ENCODE data around the gene CCN6.

DNA sequence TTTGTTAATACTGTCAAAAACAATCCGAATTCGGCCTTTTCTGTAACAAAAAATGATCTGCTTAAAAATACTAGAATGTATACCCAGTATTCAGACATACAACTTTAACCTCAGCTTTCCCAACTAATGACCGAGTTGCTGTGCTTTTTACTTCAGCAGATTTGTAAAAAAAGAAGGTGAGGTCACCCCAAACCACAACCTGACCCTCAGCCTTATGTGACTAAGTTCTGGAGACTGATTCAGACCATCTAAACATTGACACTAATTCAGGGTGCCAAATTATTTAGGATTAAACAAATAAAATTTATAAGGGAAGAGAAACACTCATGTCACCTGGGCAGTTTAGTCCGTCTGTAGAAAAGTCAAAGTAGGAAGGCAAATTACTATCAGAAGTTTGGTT, 7.7 kb downstream of the CCN6 start:
- TF ChIP-seq CREB1 (IDR thresholded peaks at IDR 0.05; ENCODE audit: low read depth) (no peak), YY1 (IDR thresholded peaks at IDR 0.05; ENCODE audit: low read depth) (no peak), ZBTB7A (IDR thresholded peaks at IDR 0.05; ENCODE audit: low read depth) (no peak), EP300 (IDR thresholded peaks at IDR 0.05; ENCODE audit: borderline replicate concordance) (no peak), RAD21 (IDR thresholded peaks at IDR 0.05; ENCODE audit: low read depth) (no peak)
- TF ChIP-seq, protein P1, sequence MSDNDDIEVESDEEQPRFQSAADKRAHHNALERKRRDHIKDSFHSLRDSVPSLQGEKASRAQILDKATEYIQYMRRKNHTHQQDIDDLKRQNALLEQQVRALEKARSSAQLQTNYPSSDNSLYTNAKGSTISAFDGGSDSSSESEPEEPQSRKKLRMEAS (IDR thresholded peaks at IDR 0.05), result no peak
- TF ChIP-seq, protein P2, sequence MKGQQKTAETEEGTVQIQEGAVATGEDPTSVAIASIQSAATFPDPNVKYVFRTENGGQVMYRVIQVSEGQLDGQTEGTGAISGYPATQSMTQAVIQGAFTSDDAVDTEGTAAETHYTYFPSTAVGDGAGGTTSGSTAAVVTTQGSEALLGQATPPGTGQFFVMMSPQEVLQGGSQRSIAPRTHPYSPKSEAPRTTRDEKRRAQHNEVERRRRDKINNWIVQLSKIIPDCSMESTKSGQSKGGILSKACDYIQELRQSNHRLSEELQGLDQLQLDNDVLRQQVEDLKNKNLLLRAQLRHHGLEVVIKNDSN (IDR thresholded peaks at IDR 0.05), result no peak

All from Ishikawa (cell line).